ENCODE results near the gene CD2.

- TF ChIP-seq CTCF (IDR thresholded peaks at IDR 0.05) = no peak
- TF ChIP-seq POLR2A (IDR thresholded peaks at IDR 0.05) = no peak
Observed at GRCh38 chr1:116808848-116809508, 54.7 kb downstream of the CD2 start.
